LNCAP (cell line): ENCODE data around the gene NAGS.

Experiments used
- TF ChIP-seq, protein P1 (sequence below): fragments of 450-650 bp; IDR thresholded peaks from 2 replicates; pipeline ENCODE4 v1.5.1; 2017; ENCODE audit warnings: mild to moderate bottlenecking

The NAGS gene

DNA sequence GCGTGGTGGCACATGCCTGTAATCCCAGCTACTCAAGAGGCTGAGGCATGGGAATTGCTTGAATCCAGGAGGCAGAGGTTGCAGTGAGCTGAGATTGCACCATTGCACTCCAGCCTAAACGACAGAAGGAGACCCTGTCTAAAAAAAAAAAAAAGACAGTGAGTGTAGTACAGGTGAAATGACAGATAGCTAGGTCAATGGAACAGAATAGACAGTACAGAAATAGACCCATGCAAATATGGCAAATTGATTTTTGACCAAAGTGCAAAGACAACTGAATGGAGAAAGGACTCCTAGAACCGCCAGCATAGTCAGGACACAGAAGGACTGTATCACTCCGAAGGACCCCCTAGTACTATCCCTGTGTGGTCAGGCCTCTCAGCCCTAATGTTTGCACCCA lies 34.1 kb upstream of the NAGS start:
- TF ChIP-seq, protein P1, sequence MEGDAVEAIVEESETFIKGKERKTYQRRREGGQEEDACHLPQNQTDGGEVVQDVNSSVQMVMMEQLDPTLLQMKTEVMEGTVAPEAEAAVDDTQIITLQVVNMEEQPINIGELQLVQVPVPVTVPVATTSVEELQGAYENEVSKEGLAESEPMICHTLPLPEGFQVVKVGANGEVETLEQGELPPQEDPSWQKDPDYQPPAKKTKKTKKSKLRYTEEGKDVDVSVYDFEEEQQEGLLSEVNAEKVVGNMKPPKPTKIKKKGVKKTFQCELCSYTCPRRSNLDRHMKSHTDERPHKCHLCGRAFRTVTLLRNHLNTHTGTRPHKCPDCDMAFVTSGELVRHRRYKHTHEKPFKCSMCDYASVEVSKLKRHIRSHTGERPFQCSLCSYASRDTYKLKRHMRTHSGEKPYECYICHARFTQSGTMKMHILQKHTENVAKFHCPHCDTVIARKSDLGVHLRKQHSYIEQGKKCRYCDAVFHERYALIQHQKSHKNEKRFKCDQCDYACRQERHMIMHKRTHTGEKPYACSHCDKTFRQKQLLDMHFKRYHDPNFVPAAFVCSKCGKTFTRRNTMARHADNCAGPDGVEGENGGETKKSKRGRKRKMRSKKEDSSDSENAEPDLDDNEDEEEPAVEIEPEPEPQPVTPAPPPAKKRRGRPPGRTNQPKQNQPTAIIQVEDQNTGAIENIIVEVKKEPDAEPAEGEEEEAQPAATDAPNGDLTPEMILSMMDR = no peak

DNA sequence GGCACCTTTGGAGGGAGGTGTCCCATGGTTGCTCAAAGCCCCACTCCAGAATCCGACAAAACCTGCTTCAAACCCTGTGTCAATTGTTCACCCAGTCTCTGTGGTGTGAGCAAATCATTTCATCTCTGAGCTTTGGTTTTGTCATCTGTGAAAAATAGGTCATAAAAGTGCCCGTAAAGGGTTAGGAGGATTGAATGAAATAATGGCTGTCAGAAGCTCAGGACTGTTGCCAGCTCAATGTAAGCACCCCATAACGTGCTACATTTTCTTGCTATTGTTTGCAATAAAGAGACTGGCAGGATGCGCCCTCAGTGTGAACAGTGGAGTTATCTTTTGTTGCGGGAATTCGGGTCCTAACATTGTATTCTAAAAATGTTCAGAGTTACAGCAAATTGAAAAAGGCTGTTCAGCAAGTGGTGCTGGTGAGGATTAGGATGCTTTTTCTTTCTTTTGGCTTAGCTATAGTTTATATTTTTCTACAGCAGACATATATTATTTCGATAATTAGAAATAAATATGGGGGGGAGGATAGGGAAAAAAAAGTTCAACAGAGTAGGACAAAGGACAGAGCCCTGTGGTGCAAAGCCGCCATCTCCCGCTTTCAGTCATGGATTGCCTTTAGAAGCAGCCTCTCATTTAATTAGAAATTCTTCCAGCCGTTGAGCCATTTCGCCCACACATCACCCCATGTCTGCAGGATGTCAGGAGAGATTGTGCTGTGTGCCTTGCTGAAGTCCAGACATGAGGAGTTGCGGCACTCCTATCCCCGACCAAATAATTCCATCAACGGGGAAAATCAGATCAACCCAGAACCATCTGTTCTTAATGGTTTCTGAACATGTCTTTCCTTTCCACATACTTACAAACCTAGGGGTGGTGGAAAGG lies 29.8 kb upstream of the NAGS start:
- TF ChIP-seq, protein P1 = no peak

DNA sequence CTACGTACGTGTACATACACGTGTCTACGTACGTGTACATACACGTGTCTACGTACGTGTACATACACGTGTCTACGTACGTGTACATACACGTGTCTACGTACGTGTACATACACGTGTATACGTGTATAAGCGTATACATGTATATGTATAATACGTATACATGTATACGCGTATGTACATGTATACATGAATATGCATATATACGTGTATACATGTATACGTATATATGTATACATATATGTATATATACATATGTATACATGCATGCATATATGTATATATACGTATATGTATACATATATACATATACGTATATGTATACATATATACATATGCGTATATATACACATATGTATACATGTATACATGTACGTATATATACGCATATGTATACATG lies 28.5 kb upstream of the NAGS start:
- TF ChIP-seq, protein P1 = no peak

DNA sequence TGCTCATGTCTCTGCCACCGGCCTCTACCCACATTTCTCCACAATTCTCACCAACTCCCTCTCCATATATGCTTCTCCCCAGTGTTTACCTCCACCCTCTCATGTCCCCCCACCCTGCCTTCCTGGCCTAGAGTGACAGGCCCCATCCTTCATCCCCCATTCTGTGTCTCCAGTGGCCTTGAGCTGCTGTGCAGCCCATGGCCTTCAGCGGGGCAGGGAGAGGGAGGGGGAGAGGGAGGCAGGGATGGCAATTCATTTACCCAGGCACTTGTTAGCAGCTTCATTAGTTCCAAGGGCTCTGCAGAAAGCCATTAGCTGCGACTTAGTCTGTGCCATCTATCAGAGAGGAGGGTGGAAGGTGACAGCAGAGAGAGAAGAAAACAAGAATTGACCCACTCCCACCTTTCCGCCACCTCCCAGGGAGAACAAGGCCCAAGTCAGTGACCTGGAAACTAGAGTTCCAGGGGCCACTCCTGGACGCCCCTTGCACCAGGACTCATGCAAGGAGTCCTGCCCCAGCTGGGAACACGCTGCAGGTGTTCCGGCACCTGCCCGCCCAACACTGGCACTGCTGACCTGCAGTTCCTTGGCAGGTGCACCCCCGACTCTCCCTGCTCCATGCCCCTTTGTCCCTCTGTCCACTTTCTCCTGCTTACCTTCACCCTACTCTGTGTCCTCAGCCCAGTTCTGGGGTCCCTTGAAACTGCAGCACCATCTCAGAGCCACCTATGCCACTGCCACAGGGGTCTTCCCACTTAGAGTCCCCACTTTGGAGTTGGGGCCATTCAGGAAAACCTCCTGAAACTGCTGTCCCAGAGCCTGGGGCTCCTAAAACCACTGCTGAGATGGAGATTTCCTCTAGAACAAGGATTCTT lies 27.2 kb upstream of the NAGS start:
- TF ChIP-seq, protein P1 = no peak

DNA sequence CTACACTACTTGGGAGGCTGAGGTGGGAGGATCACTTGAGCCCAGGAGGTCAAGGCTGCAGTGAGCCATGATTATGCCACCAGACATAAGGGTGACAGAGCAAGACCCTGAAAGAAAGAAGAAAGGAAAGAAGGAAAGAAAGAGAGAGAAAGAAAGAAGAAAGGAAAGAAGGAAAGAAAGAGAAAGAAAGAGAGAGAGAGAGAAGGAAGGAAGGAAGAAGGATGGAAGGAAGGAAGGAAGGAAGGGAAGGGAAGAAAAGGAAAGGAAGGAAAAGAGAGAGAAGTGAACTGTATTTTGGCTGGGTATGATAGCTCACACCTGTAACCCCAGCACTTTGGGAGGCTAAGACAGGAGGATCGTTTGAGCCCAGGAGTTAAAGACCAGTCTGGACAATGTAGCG lies 26.3 kb upstream of the NAGS start:
- TF ChIP-seq, protein P1 = no peak

DNA sequence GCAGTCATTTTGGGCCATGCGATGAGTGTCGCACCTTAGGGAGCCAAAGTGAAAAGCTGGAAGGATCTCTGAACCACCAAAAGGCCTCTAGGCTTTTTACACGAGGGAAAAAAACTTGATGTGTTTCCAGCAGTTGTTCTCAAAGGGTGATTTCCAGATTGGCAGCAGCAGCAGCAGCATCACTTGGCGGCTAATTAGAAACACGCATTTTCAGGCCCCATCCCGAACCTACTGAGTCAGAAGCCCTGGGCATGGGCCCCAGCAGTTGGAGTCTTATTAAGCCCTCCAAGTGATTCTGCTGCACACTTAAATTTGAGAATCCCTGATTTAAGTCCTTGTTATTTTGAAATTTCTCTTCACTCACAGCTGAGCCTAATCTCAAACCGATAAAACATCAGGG lies 25.4 kb upstream of the NAGS start:
- TF ChIP-seq, protein P1 = no peak

DNA sequence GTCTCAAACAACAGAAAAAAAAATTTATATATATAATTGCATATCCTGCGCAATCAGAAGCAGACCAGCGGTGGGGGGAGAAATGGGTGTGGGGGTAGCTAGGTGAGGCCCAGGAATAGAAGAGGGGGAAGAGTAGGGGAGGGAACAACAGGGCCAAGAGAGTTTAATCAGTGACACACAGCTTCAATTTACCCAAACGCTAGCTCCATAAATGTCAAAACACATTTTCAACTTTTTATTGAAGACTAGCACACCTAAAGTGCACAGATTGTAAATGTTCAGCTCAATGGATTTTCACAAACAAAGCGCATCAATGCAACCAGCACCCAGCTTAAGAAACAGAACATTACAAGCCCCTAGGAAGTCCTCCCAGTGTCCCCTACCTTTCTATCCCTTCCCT lies 24.8 kb upstream of the NAGS start:
- TF ChIP-seq, protein P1 = no peak
